Central memory CD8-positive, alpha-beta T cell (primary cell): Measurements from ENCODE around the gene SRI.
A peak's percentile ranks its signal among the peaks of the same experiment; 100 is the strongest.

Experiments
- ATAC-seq: fragments of 150-1000 bp; cut with Tn5 transposase; replicated peaks from 2 replicates; pipeline ENCODE4 v1.10.0; 2022; ENCODE audit warnings: mild to moderate bottlenecking, moderate FRiP score, moderate number of reproducible peaks; ENCODE audit not compliant: poor library complexity, severe bottlenecking; ENCODE audit errors: extremely low read depth
- DNase-seq, 2 donors: peaks; one replicate each; pipeline ENCODE4 v3.0.0; 2021; ENCODE audit warnings: low spot score in 2 of 2
- H3K27ac Mint-ChIP-seq: one replicate; pipeline ENCODE4 v1.8.0; 2022; ENCODE audit warnings: low read depth, mild to moderate bottlenecking, moderate library complexity, mixed read lengths
- H3K27me3 Mint-ChIP-seq: one replicate; pipeline ENCODE4 v1.8.0; 2022; ENCODE audit warnings: mixed read lengths
- H3K36me3 Mint-ChIP-seq: one replicate; pipeline ENCODE4 v1.8.0; 2022; ENCODE audit warnings: mild to moderate bottlenecking, moderate library complexity, mixed read lengths; ENCODE audit not compliant: insufficient read depth
- H3K4me1 Mint-ChIP-seq: one replicate; pipeline ENCODE4 v1.8.0; 2022; ENCODE audit warnings: mixed read lengths
- H3K4me3 Mint-ChIP-seq: one replicate; pipeline ENCODE4 v1.8.0; 2022; ENCODE audit warnings: mild to moderate bottlenecking, moderate library complexity, mixed read lengths
- H3K9me3 Mint-ChIP-seq: one replicate; pipeline ENCODE4 v1.8.0; 2022; ENCODE audit warnings: mixed read lengths

SRI gene

DNA sequence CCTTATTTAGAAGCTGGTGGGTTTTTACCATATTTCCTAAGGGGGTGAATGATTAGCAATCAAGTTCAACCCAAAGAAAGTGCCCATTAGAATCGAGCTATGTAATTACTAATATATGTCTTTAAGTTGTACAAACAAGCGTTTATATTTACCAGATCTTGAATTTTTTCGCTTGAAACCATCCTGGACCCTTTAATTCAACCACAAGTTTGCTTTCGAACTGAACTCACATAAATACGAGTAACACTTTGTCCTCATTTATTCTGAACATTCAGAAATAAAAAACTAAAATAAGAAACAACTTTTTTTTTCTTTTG lies 1.5 kb downstream of the SRI start:
- Mint-ChIP-seq H3K4me1 (peaks cover 36% of the 10 kb centered on the region), H3K27me3 (no peaks in the 10 kb centered on the region), H3K4me3 (peak overlapping the region; percentile 95), H3K36me3 (peaks cover 24% of the 10 kb centered on the region), H3K27ac (peak overlapping the region; percentile 95), H3K9me3 (no peaks in the 10 kb centered on the region)
- ATAC-seq (no peak), DNase-seq (no peak)

DNA sequence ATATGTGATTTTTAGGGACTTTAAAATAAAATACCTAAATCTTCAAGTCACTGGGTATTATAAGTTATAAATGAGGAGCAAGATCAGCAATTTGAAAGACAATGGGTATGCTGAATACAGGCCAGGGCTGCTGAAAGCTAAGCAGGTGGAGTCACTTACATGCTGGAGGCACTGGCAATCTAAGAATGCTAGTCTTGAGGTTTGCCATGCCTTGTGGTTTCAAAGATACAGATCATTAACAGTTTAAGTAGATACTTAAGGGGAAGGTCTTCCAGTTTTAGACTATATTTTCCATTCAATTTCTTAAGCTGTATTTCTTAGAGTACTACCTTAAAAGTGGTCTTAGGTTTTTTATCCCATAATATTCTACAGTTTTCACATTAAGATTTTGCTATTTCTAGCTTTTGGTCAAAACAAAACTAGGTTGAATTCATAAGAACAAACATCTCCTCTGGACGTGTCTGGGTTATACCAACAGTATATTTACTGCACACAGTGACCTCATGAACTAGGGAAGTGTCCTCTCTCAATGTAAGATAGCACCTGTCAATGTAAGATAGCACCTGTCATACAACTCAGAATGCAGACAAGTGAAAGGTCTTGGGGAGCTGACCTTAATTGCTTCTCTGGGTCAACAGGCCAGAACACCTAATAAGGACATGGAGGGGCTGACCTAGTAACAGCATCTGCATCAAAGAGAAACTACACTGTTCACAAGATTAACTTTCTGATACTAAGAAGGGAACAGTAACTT lies 2.0 kb downstream of the SRI start:
- no peaks in the 10 kb centered on the region for H3K27me3 Mint-ChIP-seq
- H3K36me3 Mint-ChIP-seq: peaks cover 25% of the 10 kb centered on the region
- H3K27ac Mint-ChIP-seq: peak overlapping the region; percentile 95
- DNase-seq (no peak), ATAC-seq (no peak)
- no peaks in the 10 kb centered on the region for H3K9me3 Mint-ChIP-seq
- H3K4me3 Mint-ChIP-seq: peak overlapping the region; percentile 95
- H3K4me1 Mint-ChIP-seq: peaks cover 41% of the 10 kb centered on the region

DNA sequence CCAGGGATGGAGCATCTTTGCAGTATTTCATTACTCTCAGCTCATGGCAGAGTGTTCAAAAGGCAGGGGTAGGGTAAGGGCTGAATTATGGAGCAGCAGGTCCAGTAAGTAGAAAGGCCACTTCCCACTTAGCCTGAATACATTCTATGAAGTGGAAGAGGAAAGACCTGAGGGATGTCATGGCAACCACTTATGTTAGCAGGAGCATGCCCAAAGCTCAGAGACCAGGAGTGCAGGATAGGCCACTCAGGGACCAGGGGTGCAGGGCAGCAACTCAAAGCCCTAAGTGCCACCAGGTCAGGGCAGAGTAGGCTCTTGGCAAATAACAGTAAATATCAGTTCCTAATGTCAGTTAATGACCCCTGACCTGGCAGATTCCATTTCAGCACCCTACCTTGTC lies 3.6 kb downstream of the SRI start:
- DNase-seq (no peak), ATAC-seq (no peak)
- Mint-ChIP-seq H3K4me1 (peaks cover 42% of the 10 kb centered on the region), H3K27me3 (no peaks in the 10 kb centered on the region), H3K36me3 (peaks cover 26% of the 10 kb centered on the region), H3K9me3 (no peaks in the 10 kb centered on the region), H3K27ac (no peak overlapping the region), H3K4me3 (no peak overlapping the region)

DNA sequence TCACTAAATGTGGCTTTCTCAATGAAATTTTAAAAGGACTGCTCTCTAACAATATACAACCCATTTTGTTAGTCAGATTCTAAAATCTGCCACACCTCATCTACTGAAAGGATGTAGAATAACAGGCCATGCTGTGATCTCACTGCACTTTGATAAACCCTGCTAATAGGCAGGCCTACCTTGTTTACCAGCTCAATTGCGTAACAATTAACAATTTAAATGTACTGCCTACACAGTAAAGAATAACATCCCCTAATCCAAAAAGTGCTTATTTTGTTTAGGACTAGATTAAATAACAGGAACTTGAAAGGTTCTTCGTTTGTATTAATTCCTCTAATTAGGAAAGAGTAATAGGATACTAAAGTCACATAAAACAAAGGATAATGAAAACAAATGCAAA lies 4.5 kb downstream of the SRI start:
- no peak overlapping the region for H3K4me3 Mint-ChIP-seq
- no peak overlapping the region for H3K27ac Mint-ChIP-seq
- DNase-seq (no peak), ATAC-seq (no peak)
- H3K9me3 Mint-ChIP-seq: no peaks in the 10 kb centered on the region
- H3K4me1 Mint-ChIP-seq: peaks cover 35% of the 10 kb centered on the region
- H3K27me3 Mint-ChIP-seq: no peaks in the 10 kb centered on the region
- H3K36me3 Mint-ChIP-seq: peaks cover 27% of the 10 kb centered on the region

DNA sequence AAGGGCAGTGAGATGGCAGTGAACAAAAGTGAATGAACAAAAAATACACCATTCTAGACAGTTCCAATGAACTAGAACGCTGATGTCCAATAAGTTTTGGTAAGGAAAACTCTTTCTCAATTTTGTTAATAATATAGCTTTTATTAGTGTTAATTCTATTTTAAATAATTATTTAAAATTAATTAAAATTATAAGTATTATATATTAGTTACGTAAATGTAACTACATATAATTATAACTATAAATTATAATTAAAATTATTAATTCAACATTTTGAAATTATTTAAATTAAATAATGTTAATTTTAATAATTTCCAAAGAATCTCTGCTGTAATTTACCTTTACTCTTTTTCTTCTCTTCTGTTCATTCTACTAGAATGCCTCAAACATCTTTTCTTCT lies 5.4 kb downstream of the SRI start:
- H3K9me3 Mint-ChIP-seq: no peaks in the 10 kb centered on the region
- H3K4me3 Mint-ChIP-seq: no peak overlapping the region
- H3K36me3 Mint-ChIP-seq: peaks cover 30% of the 10 kb centered on the region
- no peak for ATAC-seq
- no peak for DNase-seq
- H3K27me3 Mint-ChIP-seq: no peaks in the 10 kb centered on the region
- H3K27ac Mint-ChIP-seq: no peak overlapping the region
- H3K4me1 Mint-ChIP-seq: peaks cover 31% of the 10 kb centered on the region

DNA sequence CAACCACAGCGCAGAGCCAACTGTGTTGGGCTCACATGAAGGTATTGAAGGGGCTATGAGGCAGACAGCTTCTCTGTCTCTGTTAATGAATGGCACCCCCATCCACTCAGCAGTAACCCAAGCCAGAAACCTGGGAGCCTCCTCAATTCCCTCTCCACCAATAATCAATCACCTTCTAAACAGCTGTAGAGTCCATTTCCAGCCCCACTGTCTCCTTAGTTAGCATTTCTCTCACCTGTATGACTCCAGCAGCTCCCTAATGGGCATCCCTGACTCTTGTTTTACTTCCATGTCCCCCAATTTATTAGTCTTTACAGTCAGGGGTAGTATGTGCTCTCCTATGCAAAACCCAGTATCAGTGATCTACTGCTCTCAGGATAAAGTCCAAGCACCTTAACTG lies 6.9 kb downstream of the SRI start:
- Mint-ChIP-seq H3K27me3 (no peaks in the 10 kb centered on the region), H3K4me3 (no peak overlapping the region), H3K27ac (no peak overlapping the region), H3K4me1 (peaks cover 20% of the 10 kb centered on the region), H3K36me3 (peaks cover 39% of the 10 kb centered on the region), H3K9me3 (no peaks in the 10 kb centered on the region)
- DNase-seq (no peak), ATAC-seq (no peak)

- H3K4me1 Mint-ChIP-seq: peaks cover 19% of the 10 kb centered on the region
- H3K27ac Mint-ChIP-seq: no peak overlapping the region
- no peak for ATAC-seq
- no peaks in the 10 kb centered on the region for H3K9me3 Mint-ChIP-seq
- DNase-seq: no peak
- H3K36me3 Mint-ChIP-seq: peaks cover 56% of the 10 kb centered on the region
- no peaks in the 10 kb centered on the region for H3K27me3 Mint-ChIP-seq
- H3K4me3 Mint-ChIP-seq: no peak overlapping the region
Measured at GRCh38 chr7:88208521-88208920, 11.3 kb downstream of the SRI start.

- Mint-ChIP-seq H3K4me3 (no peak overlapping the region), H3K36me3 (peaks cover 53% of the 10 kb centered on the region), H3K27me3 (no peaks in the 10 kb centered on the region), H3K9me3 (no peaks in the 10 kb centered on the region), H3K4me1 (peaks cover 24% of the 10 kb centered on the region), H3K27ac (no peak overlapping the region)
- no peak for ATAC-seq
- no peak for DNase-seq
Measured at GRCh38 chr7:88206254-88206653, 13.6 kb downstream of the SRI start.

DNA sequence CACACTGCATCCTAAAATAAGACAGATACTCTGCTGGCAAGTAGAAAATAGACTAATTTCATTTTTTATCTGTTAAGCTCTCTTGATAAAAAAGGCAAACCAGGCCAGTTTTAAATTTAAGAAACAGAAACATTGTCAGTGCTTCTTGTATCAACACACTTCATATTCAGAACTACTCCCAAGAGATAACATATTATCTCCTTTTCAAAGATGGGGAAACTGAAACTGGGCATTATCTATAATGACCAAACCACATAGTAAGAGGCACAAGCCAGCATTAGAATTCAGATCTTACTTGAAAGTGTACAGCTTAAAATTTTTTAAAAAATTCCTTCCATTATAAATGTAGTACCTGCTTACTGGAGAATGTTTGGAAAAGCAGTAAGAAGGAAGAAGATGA lies 14.7 kb downstream of the SRI start:
- peaks cover 24% of the 10 kb centered on the region for H3K4me1 Mint-ChIP-seq
- peaks cover 52% of the 10 kb centered on the region for H3K36me3 Mint-ChIP-seq
- no peaks in the 10 kb centered on the region for H3K27me3 Mint-ChIP-seq
- no peak for DNase-seq
- H3K4me3 Mint-ChIP-seq: no peak overlapping the region
- no peak for ATAC-seq
- no peaks in the 10 kb centered on the region for H3K9me3 Mint-ChIP-seq
- no peak overlapping the region for H3K27ac Mint-ChIP-seq

DNA sequence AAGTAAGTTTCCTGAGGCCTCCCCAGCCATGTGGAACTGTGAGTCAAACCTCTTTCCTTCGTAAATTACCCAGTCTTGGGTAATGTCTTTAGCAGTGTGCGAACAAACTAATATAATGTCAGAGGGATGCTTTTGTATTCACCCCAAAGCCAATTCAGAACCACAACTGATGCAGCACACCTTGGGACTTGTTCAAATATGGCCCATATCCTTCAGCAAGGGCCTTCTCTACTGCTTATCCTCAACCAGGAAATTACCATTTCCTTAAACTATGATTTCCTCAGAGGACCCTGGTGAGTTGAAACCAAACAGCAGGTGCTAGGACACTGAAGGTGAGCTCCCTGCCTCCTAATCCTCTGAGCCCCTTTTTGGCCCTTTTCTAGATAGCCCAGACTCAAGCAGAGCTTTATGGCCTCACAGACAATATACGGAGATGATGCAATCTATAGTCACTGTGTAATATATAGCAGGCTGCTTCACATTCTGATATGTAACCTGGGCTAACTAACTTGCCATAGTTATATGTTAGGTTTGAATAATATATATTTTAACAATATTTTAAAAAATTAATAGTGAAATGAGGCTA lies 15.2 kb downstream of the SRI start:
- no peaks in the 10 kb centered on the region for H3K27me3 Mint-ChIP-seq
- no peak overlapping the region for H3K27ac Mint-ChIP-seq
- H3K4me1 Mint-ChIP-seq: peaks cover 24% of the 10 kb centered on the region
- H3K4me3 Mint-ChIP-seq: no peak overlapping the region
- H3K36me3 Mint-ChIP-seq: peaks cover 47% of the 10 kb centered on the region
- no peaks in the 10 kb centered on the region for H3K9me3 Mint-ChIP-seq
- ATAC-seq (no peak), DNase-seq (no peak)

- peak overlapping the region; percentile 20 for H3K27ac Mint-ChIP-seq
- H3K4me3 Mint-ChIP-seq: no peak overlapping the region
Measured at GRCh38 chr7:88203401-88203800, 16.4 kb downstream of the SRI start.

DNA sequence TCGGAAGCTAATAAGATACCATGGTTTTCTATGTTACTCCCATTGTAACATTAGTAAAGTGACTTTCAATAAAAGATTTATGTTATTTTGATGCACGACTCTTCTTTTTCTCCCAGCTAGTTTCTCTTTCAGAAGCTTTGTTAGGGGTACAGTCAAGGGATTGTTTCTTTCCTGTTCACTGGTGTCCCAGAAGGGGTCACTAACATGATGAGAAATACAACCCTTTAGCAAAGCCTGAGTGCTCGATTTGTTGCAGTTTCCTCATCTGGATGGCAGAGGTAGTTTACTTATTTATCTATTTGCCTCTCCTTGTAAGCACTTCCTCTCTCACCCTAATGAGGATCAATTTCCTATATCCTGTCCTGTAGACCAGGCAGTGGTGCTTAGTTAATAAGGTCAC lies 17.0 kb downstream of the SRI start:
- H3K36me3 Mint-ChIP-seq: peaks cover 31% of the 10 kb centered on the region
- peak; percentile 32 for ATAC-seq
- peak overlapping the region; percentile 20 for H3K27ac Mint-ChIP-seq

More at GRCh38 chr7:88203401-88203800, 16.4 kb downstream of the SRI start:
- H3K36me3 Mint-ChIP-seq: peaks cover 37% of the 10 kb centered on the region
- ATAC-seq (no peak), DNase-seq (no peak)
- no peaks in the 10 kb centered on the region for H3K9me3 Mint-ChIP-seq
- H3K27me3 Mint-ChIP-seq: no peaks in the 10 kb centered on the region
- peaks cover 24% of the 10 kb centered on the region for H3K4me1 Mint-ChIP-seq

GRCh38 chr7:88202278-88202677 lies 17.6 kb downstream of the SRI start:
- Mint-ChIP-seq H3K4me3 (no peak overlapping the region), H3K27me3 (no peaks in the 10 kb centered on the region), H3K27ac (peak overlapping the region; percentile 35), H3K9me3 (no peaks in the 10 kb centered on the region), H3K36me3 (peaks cover 26% of the 10 kb centered on the region), H3K4me1 (peaks cover 24% of the 10 kb centered on the region)
- peak; percentile 73 for ATAC-seq
- DNase-seq: no peak

More for the DNA sequence above, 17.0 kb downstream of the SRI start:
- Mint-ChIP-seq H3K4me3 (no peak overlapping the region), H3K9me3 (no peaks in the 10 kb centered on the region), H3K27me3 (no peaks in the 10 kb centered on the region), H3K4me1 (peaks cover 24% of the 10 kb centered on the region)
- DNase-seq: no peak
